ENCODE measurements around the gene RNF224. TPM values are rescaled to one million over a fixed set of nuclear protein-coding genes. Genes with fewer than 3 reads are reported as not detected.

Gene RNF224
- total RNA-seq (2021; ENCODE audit: unreplicated experiment), result 0.30 TPM
- 0.45 and 0.53 TPM in 2 replicates for polyA plus RNA-seq (2012)
- percentile 15 among the genes with signal in this experiment for Bru-seq, nascent RNA
- percentile 33 among the genes with signal in this experiment for BruChase-seq, experiment 1, labeled RNA remaining after a 6-hour chase
- BruChase-seq, experiment 2, labeled RNA remaining after a 2-hour chase, result percentile 27 among the genes with signal in this experiment
- long read RNA-seq, result 0 reads

- peak within 1 kb of the TSS; percentile 99 for H3K4me2 ChIP-seq (ENCODE audit: low read length)
- peak within 1 kb of the TSS; percentile 88 for H3K27ac ChIP-seq (ENCODE audit: low read depth, low read length)
- no peak within 1 kb of the TSS for H2AFZ ChIP-seq (ENCODE audit: low read depth, low read length, poor library complexity, severe bottlenecking)
- CTCF ChIA-PET, result interaction anchor here (0.6 to 4.7 kb wide), 21 partner anchors 10 to 198 kb away, joined by 3 to 43 read pairs (median 5); partner anchors contain the start of genes ANAPC2, LRRC26, MAN1B1 and SAPCD2
- intact Hi-C loops (cut with micrococcal nuclease), result loop anchor here (1.0 to 10.0 kb wide), 4 partner anchors 40 to 442 kb away; partner anchors contain the start of genes ANAPC2, NPDC1 and SSNA1
- ATAC-seq (peak; percentile 61), DNase-seq (ENCODE audit: low read depth, low spot score) (peak; percentile 71)
- no TSS peak for BruUV-seq (replicated peaks)
- peak within 1 kb of the TSS; percentile 97 for H3K9ac ChIP-seq (ENCODE audit: low read length)
- peak within 1 kb of the TSS; percentile 14 to 48 for H3K4me3 ChIP-seq (replicated peaks in 1 of 2; ENCODE audit: low read depth in 1 of 2, low read length in 2 of 2)
- H3K4me1 ChIP-seq (ENCODE audit: control insufficient read depth in 1 of 2, insufficient read depth in 2 of 2, low read length in 2 of 2), result peaks cover 44 to 68% of the 10 kb centered on the region in 2 experiments
- peak in 2 of 3 experiments; percentile 88 to 93; a peak in 4 of 6 replicates for TF ChIP-seq CTCF (IDR thresholded peaks at IDR 0.05 in 2 of 3, conservative IDR thresholded peaks at IDR 0.05 in 1 of 3; ENCODE audit: borderline replicate concordance in 1 of 3, insufficient read depth in 1 of 3, low read depth in 2 of 3, low read length in 2 of 3)
- no peak for TF ChIP-seq EZH2 (IDR thresholded peaks at IDR 0.05)
- peak; percentile 72 for TF ChIP-seq POLR2AphosphoS5 (IDR thresholded peaks at IDR 0.05; ENCODE audit: low read depth, low read length)
- H3K9me3 ChIP-seq (ENCODE audit: control insufficient read depth in 1 of 2, insufficient read depth in 1 of 2, low read depth in 1 of 2, low read length in 2 of 2), result no peaks in the 10 kb centered on the region
- no peaks in the 10 kb centered on the region for H3K9me2 ChIP-seq (ENCODE audit: insufficient read depth)
- H3K36me3 ChIP-seq (ENCODE audit: control insufficient read depth in 1 of 2, insufficient read depth in 2 of 2, low read length in 2 of 2), result no peaks in the 10 kb centered on the region
- H3K79me2 ChIP-seq (ENCODE audit: insufficient read depth, low read length), result no peaks in the 10 kb centered on the region
- H4K20me1 ChIP-seq (ENCODE audit: insufficient read depth), result no peaks in the 10 kb centered on the region
- no peaks in the 10 kb centered on the region for H3K27me3 ChIP-seq (ENCODE audit: insufficient read depth, low read length)
- RAD21 ChIA-PET (ENCODE audit: low non-redundant PET in 1 of 2, low total read pairs in 2 of 2, uncharacterized antibody in 2 of 2, unreplicated experiment in 2 of 2), result interaction anchor here (0.6 to 1.9 kb wide), 11 partner anchors 12 to 181 kb away, joined by 3 to 9 read pairs (median 3); partner anchors contain the start of genes ANAPC2 (in 2 of the 2) and SSNA1 (in 2 of the 2)
- POLR2A ChIA-PET, result interaction anchor here (0.7 to 2.5 kb wide), 8 partner anchors 9 to 104 kb away, joined by 3 to 16 read pairs (median 3); partner anchors contain the start of genes ANAPC2, SSNA1, TPRN and TUBB4B
These were observed at the start of gene RNF224 for GRCh38 chr9:137227054-137227852. TSS of gene RNF224 (plus strand) at chr9:137227502. CDS start at chr9:137228336, 834 bp downstream.

Data from HCT116 (cell line).